ENCODE data around the gene CSNK2A1. TPM values are rescaled to one million over a fixed set of nuclear protein-coding genes. Genes with fewer than 3 reads are reported as not detected.
A peak's percentile ranks its signal among the peaks of the same experiment; 100 is the strongest.

Gene CSNK2A1
- 129 TPM in 2 replicates for total RNA-seq
- long read RNA-seq, full-length matches to known transcripts = 338 of 373 reads
- long read RNA-seq, partial matches to known transcripts = 7 of 373 reads
- long read RNA-seq, other reads (novel, unspliced or antisense) = 28 of 373 reads

DNA sequence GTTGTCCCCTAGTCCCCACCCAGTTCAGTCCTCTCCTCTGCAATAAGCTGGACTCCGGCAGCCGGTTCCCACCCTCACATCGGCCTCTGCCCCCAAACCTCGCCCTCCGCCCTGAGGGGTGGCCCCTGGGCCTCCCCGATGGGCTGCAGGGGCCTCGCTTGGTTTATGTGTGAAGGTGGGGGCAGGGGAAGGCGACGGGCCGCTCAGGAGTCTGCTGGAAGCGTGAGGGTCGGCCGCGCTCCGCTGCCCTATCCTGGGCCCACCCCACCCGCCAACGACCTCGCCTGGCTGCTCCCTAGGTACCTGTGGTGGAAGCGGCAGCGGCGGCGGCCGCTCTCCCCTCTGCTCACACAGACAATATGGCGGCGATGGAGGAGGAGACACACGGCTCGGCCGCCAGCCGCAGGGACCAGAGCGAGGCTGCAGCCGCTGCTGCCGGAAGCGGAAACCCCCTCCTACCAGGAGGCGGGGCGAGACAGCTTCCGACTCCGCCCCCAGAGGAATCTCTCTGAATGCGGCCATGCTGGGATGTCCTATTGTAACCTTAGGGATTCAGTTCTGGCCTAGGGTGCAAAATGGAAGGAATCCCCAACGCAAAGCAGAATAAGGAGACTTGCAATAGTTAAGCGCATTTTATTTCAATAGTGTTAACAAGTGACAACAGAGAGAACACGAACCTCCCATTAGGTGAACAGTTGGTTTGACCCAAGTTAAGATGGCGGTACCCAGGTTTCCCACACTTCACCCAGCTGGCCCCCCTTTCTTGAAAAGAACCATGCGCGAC is at the start of gene CSNK2A1:
Gene CSNK2A1 (minus strand): TSS at position 422 of the 784 bp plus-strand sequence. CDS start 35,239 bp downstream, outside the sequence.
- TF ChIP-seq, protein P1, sequence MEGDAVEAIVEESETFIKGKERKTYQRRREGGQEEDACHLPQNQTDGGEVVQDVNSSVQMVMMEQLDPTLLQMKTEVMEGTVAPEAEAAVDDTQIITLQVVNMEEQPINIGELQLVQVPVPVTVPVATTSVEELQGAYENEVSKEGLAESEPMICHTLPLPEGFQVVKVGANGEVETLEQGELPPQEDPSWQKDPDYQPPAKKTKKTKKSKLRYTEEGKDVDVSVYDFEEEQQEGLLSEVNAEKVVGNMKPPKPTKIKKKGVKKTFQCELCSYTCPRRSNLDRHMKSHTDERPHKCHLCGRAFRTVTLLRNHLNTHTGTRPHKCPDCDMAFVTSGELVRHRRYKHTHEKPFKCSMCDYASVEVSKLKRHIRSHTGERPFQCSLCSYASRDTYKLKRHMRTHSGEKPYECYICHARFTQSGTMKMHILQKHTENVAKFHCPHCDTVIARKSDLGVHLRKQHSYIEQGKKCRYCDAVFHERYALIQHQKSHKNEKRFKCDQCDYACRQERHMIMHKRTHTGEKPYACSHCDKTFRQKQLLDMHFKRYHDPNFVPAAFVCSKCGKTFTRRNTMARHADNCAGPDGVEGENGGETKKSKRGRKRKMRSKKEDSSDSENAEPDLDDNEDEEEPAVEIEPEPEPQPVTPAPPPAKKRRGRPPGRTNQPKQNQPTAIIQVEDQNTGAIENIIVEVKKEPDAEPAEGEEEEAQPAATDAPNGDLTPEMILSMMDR (IDR thresholded peaks at IDR 0.05) = no peak
- H3K27ac Mint-ChIP-seq (ENCODE audit: unreplicated experiment) = peak within 1 kb of the TSS; percentile 98
- peaks cover 11% of the 10 kb centered on the region for H3K36me3 Mint-ChIP-seq (ENCODE audit: unreplicated experiment)
- H3K4me3 Mint-ChIP-seq (ENCODE audit: unreplicated experiment) = peak within 1 kb of the TSS; percentile 84
- peaks cover 39% of the 10 kb centered on the region for H3K4me1 Mint-ChIP-seq (ENCODE audit: unreplicated experiment)
- H3K27me3 Mint-ChIP-seq (ENCODE audit: unreplicated experiment) = peaks cover 12% of the 10 kb centered on the region
- H3K9me3 Mint-ChIP-seq (ENCODE audit: unreplicated experiment) = peaks cover 5% of the 10 kb centered on the region
- DNase-seq (ENCODE audit: extremely low spot score, unreplicated experiment) = peak; percentile 98

DNA sequence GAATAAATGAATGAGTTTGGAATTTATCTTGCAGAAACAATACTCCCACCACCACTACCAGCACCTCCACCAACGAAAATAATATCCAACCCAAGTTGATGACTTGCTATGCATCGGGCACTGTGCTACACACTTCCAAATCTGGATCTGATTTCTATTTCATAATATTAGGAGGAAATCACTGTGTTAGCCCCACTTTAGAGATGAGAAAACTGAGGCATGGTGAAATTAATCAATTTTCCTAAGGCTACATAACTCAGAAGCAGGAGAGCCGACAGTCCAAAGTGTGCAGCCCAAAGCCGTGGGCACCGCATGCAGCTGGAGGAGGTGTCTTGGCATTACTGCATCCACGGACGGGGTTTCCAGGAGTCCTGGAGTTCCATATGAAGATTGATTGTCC is 48.9 kb upstream of the CSNK2A1 start:
- TF ChIP-seq, protein P1 (IDR thresholded peaks at IDR 0.05) = no peak
- Mint-ChIP-seq H3K9me3 (ENCODE audit: unreplicated experiment) (no peaks in the 10 kb centered on the region), H3K27me3 (ENCODE audit: unreplicated experiment) (peaks cover 30% of the 10 kb centered on the region), H3K4me1 (ENCODE audit: unreplicated experiment) (no peaks in the 10 kb centered on the region), H3K4me3 (ENCODE audit: unreplicated experiment) (no peak overlapping the region), H3K36me3 (ENCODE audit: unreplicated experiment) (no peaks in the 10 kb centered on the region), H3K27ac (ENCODE audit: unreplicated experiment) (no peak overlapping the region)
- no peak for DNase-seq (ENCODE audit: extremely low spot score, unreplicated experiment)

- TF ChIP-seq, protein P1 (IDR thresholded peaks at IDR 0.05) = no peak
- H3K4me3 Mint-ChIP-seq (ENCODE audit: unreplicated experiment) = no peak overlapping the region
- no peak overlapping the region for H3K27ac Mint-ChIP-seq (ENCODE audit: unreplicated experiment)
- no peaks in the 10 kb centered on the region for H3K36me3 Mint-ChIP-seq (ENCODE audit: unreplicated experiment)
- no peaks in the 10 kb centered on the region for H3K9me3 Mint-ChIP-seq (ENCODE audit: unreplicated experiment)
- no peaks in the 10 kb centered on the region for H3K4me1 Mint-ChIP-seq (ENCODE audit: unreplicated experiment)
- peaks cover 31% of the 10 kb centered on the region for H3K27me3 Mint-ChIP-seq (ENCODE audit: unreplicated experiment)
- no peak for DNase-seq (ENCODE audit: extremely low spot score, unreplicated experiment)
Measured at GRCh38 chr20:591941-592340, 48.4 kb upstream of the CSNK2A1 start.

DNA sequence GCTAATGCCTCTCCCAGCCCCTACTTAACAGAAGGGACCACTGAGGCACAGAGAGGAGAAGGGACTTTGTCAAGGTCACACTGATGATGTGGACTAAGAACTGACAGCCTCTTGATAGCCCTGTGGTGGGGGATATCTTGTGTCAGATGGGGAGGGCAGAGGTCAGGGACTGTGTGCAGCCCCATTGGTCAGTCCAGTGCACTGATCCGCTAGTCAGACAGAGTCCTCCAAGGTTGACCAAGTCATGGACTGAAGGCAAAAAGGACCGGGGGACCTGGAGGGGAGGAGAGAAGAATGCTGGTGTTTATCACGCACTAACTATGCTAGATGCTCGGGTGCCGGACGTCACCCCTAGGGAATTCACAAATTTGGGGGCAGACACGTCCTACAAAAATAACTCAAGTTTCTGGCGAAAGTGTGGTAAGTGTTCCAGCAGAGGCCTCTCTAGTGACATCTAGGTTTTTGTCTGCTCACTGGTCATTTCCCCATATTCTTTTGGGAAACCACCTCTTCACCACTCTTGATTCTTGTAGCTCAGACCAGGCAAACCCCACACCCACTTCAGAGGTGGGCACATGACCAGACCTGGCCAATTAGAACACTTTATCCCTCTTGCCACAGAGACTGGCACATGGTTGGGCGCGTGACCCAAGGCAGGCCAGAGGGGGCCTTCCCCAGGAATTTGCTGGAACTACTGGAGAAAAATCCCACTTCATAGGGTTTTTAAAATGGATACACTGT is 45.5 kb upstream of the CSNK2A1 start:
- DNase-seq (ENCODE audit: extremely low spot score, unreplicated experiment) = no peak
- Mint-ChIP-seq H3K4me3 (ENCODE audit: unreplicated experiment) (no peak overlapping the region), H3K36me3 (ENCODE audit: unreplicated experiment) (no peaks in the 10 kb centered on the region), H3K27me3 (ENCODE audit: unreplicated experiment) (peaks cover 39% of the 10 kb centered on the region), H3K9me3 (ENCODE audit: unreplicated experiment) (no peaks in the 10 kb centered on the region), H3K27ac (ENCODE audit: unreplicated experiment) (no peak overlapping the region), H3K4me1 (ENCODE audit: unreplicated experiment) (no peaks in the 10 kb centered on the region)
- TF ChIP-seq, protein P1 (IDR thresholded peaks at IDR 0.05) = no peak

DNA sequence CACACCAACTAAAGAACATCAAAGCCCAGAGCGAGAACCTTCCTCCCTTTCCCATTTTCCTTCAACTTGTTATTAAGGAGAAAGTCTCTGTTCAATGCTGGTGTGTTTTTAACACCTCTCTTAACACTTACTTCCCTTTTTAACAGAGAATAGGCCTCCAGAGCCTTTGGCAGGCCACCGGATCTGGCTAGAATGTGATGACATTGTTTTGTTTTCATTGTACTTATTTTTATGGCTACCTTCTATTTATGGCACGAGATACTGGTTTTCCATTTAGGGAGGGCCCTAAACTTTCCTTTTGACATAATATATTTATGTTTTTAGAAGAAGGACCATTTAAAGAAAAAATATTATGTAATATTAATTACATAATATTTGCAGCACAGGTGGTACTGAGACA is 44.9 kb upstream of the CSNK2A1 start:
- peaks cover 39% of the 10 kb centered on the region for H3K27me3 Mint-ChIP-seq (ENCODE audit: unreplicated experiment)

More for the DNA sequence above, 44.9 kb upstream of the CSNK2A1 start:
- Mint-ChIP-seq H3K9me3 (ENCODE audit: unreplicated experiment) (no peaks in the 10 kb centered on the region), H3K36me3 (ENCODE audit: unreplicated experiment) (no peaks in the 10 kb centered on the region), H3K4me1 (ENCODE audit: unreplicated experiment) (no peaks in the 10 kb centered on the region), H3K27ac (ENCODE audit: unreplicated experiment) (no peak overlapping the region), H3K4me3 (ENCODE audit: unreplicated experiment) (no peak overlapping the region)
- DNase-seq (ENCODE audit: extremely low spot score, unreplicated experiment) = no peak
- TF ChIP-seq, protein P1 (IDR thresholded peaks at IDR 0.05) = no peak
